ENCODE data around the gene ARL17B. TPM values are rescaled to one million over a fixed set of nuclear protein-coding genes. Genes with fewer than 3 reads are reported as not detected.
"Not testable (repeated sequence)": the region's sequence is repeated elsewhere in the genome, so short reads cannot be mapped to it uniquely, and the experiment has no call there.

The ARL17B gene
- total RNA-seq, 6 experiments from 2014 or later = 3.5 to 13.5 (median 12.3) TPM

GRCh38 chr17:46264456-46265198 is 96.9 kb downstream of the ARL17B start:
- Histone ChIP-seq H3K4me1 (peaks cover 0 to 4% (median 0%) of the 10 kb centered on the region in 4 donors), H3K27ac (no peak overlapping the region), H3K9me3 (no peaks in the 10 kb centered on the region), H3K4me3 (no peak overlapping the region), H3K36me3 (no peaks in the 10 kb centered on the region), H3K27me3 (no peaks in the 10 kb centered on the region)
- intact Hi-C loops (cut with DNase I) = no loop called here
- ATAC-seq = no peak
- no peak for DNase-seq
- WGBS (ENCODE audit: insufficient coverage, low coverage, low lambda C conversion rate, missing lambda C conversion rate) = 58% methylated on average over 3 of the region's 3 CpGs
- no peak for TF ChIP-seq CTCF (IDR thresholded peaks at IDR 0.05)
- no peak for TF ChIP-seq POLR2A (IDR thresholded peaks at IDR 0.05)

GRCh38 chr17:46262271-46262670 is 99.3 kb downstream of the ARL17B start:
- WGBS (ENCODE audit: insufficient coverage, low coverage, low lambda C conversion rate, missing lambda C conversion rate) = 89% methylated on average over 5 of the region's 8 CpGs
- Histone ChIP-seq H3K36me3 (no peaks in the 10 kb centered on the region), H3K27me3 (no peaks in the 10 kb centered on the region), H3K27ac (no peak overlapping the region), H3K9me3 (no peaks in the 10 kb centered on the region), H3K4me3 (no peak overlapping the region), H3K4me1 (peaks cover 0 to 4% (median 0%) of the 10 kb centered on the region in 4 donors)
- no peak for ATAC-seq
- TF ChIP-seq CTCF (IDR thresholded peaks at IDR 0.05) (no peak), POLR2A (IDR thresholded peaks at IDR 0.05) (no peak)
- intact Hi-C loops (cut with DNase I) = no loop called here
- DNase-seq = no peak

GRCh38 chr17:46259845-46260661 is 101.5 kb downstream of the ARL17B start:
- H3K4me3 ChIP-seq = peak overlapping the region; percentile 20 to 47 (median 28)
- H3K36me3 ChIP-seq; H3K9me3 ChIP-seq; intact Hi-C loops (cut with DNase I); H3K27ac ChIP-seq; H3K27me3 ChIP-seq; H3K4me1 ChIP-seq: not testable (repeated sequence)
- peak; percentile 86 to 91 (median 90) for ATAC-seq
- DNase-seq = peak; percentile 43 to 65 (median 53)
- WGBS (ENCODE audit: insufficient coverage, low coverage, low lambda C conversion rate, missing lambda C conversion rate) = 0% methylated on average over 2 of the region's 62 CpGs
- TF ChIP-seq CTCF (IDR thresholded peaks at IDR 0.05) = peak in 3 of 4 donors; percentile 12 to 35 (median 26)

GRCh38 chr17:46256369-46256768 is 105.2 kb downstream of the ARL17B start:
- ATAC-seq; intact Hi-C loops (cut with DNase I): not testable (repeated sequence)

GRCh38 chr17:46254215-46254614 is 107.4 kb downstream of the ARL17B start:
- DNase-seq; H3K4me1 ChIP-seq; intact Hi-C loops (cut with DNase I); H3K27ac ChIP-seq; ATAC-seq; H3K36me3 ChIP-seq; H3K4me3 ChIP-seq; H3K9me3 ChIP-seq; H3K27me3 ChIP-seq: not testable (repeated sequence)
- 93% methylated on average over 2 of the region's 6 CpGs for WGBS (ENCODE audit: insufficient coverage, low coverage, low lambda C conversion rate, missing lambda C conversion rate)

More at GRCh38 chr17:46256369-46256768, 105.2 kb downstream of the ARL17B start:
- H3K9me3 ChIP-seq, H3K4me1 ChIP-seq, H3K4me3 ChIP-seq, H3K27me3 ChIP-seq, H3K27ac ChIP-seq, H3K36me3 ChIP-seq, DNase-seq: not testable (repeated sequence)
- no CpG with 5 or more reads among the region's 1 CpG for WGBS (ENCODE audit: insufficient coverage, low coverage, low lambda C conversion rate, missing lambda C conversion rate)

Measured in right lobe of liver (tissue), 6 donors.